B cell (primary cell): ENCODE results near the gene MAZ. TPM values are rescaled to one million over a fixed set of nuclear protein-coding genes. Genes with fewer than 3 reads are reported as not detected.

ENCODE experiments used
- ATAC-seq: fragments of 200-7000 bp; cut with Tn5 transposase; one replicate; pipeline ENCODE4 v1.10.0; 2021; ENCODE audit warnings: low read depth, mild to moderate bottlenecking, moderate number of reproducible peaks, moderate library complexity
- CTCF ChIA-PET: fragments of 350-600 bp; sonication (Branson Sonifier 250); formaldehyde crosslinking; loops from one replicate; lab custom pipeline; 2021; ENCODE audit warnings: antibody characterized with exemption, inconsistent platforms; lab: Charles Lee
- POLR2A ChIA-PET: fragments of 350-600 bp; sonication (Branson Sonifier 250); formaldehyde crosslinking; loops from one replicate; lab custom pipeline; 2021; ENCODE audit warnings: antibody characterized with exemption; lab: Charles Lee
- DNase-seq: peaks from one replicate; pipeline ENCODE4 v3.0.0; 2013
- H2AFZ ChIP-seq: 2 replicates; pipeline ENCODE4 v1.6.1; 2012; ENCODE audit warnings: mild to moderate bottlenecking, low read depth, low read length; ENCODE audit not compliant: insufficient read depth, poor library complexity, severe bottlenecking
- H3K27ac ChIP-seq, 2 donors: 1 replicate in 1 of 2; 2 replicates in 1 of 2; pipeline ENCODE4 v1.5.1; 2012 to 2013; ENCODE audit warnings: low read length in 2 of 2, mild to moderate bottlenecking in 2 of 2, moderate library complexity in 1 of 2
- H3K27me3 ChIP-seq, 4 experiments: fragments of 200-600 bp in 1 of 4; sonication (generic) in 1 of 4; replicated peaks in 1 of 4; 1 replicate in 2 of 4; 2 replicates in 2 of 4; pipeline versions ENCODE4 v1.6.1 to v1.7.0; 2013 to 2016; ENCODE audit warnings: low read length in 3 of 4, mild to moderate bottlenecking in 2 of 4, mixed read lengths in 1 of 4, moderate library complexity in 1 of 4; ENCODE audit not compliant: insufficient read depth in 4 of 4, control insufficient read depth in 3 of 4; ENCODE audit errors: control extremely low read depth in 1 of 4
- H3K36me3 ChIP-seq, 2 experiments: replicated peaks in 1 of 2; 1 replicate in 1 of 2; 2 replicates in 1 of 2; pipeline versions ENCODE4 v1.6.1 to v1.7.1; 2013; ENCODE audit warnings: low read length in 1 of 2; ENCODE audit not compliant: insufficient read depth in 2 of 2, control insufficient read depth in 1 of 2; ENCODE audit errors: control extremely low read depth in 1 of 2, extremely low read depth in 1 of 2
- H3K4me1 ChIP-seq, 2 donors: fragments of 200-600 bp in 1 of 2; sonication (generic) in 1 of 2; 1 replicate in 1 of 2; 2 replicates in 1 of 2; pipeline versions ENCODE4 v1.5.1 to v1.6.1; 2013 to 2017; ENCODE audit warnings: low read length in 2 of 2; ENCODE audit not compliant: control insufficient read depth in 2 of 2, insufficient read depth in 2 of 2
- H3K4me2 ChIP-seq: replicated peaks from 2 replicates; pipeline ENCODE3; 2012; ENCODE audit warnings: mild to moderate bottlenecking, low read depth, low read length; ENCODE audit not compliant: poor library complexity, severe bottlenecking
- H3K4me3 ChIP-seq, 5 experiments: fragments of 200-600 bp in 1 of 5; sonication (generic) in 1 of 5; 1 replicate in 3 of 5; 2 replicates in 2 of 5; pipeline versions ENCODE4 v1.5.1 to v1.7.0; 2011 to 2016; ENCODE audit warnings: low read length in 4 of 5, mild to moderate bottlenecking in 4 of 5, low read depth in 2 of 5, control low read depth in 1 of 5, moderate library complexity in 1 of 5; ENCODE audit not compliant: insufficient read depth in 1 of 5; ENCODE audit errors: control extremely low read depth in 1 of 5, extremely low read depth in 1 of 5
- H3K79me2 ChIP-seq: fragments of 200-600 bp; sonication (generic); one replicate; pipeline ENCODE4 v1.6.0; 2016; ENCODE audit warnings: low read length; ENCODE audit not compliant: control insufficient read depth, insufficient read depth
- H3K9ac ChIP-seq: fragments of 200-600 bp; sonication (generic); 2 replicates; pipeline ENCODE4 v1.6.1; 2017; ENCODE audit warnings: mild to moderate bottlenecking, low read length, moderate library complexity
- H3K9me3 ChIP-seq, 3 donors: one replicate each; pipeline versions ENCODE4 v1.6.1 to v1.7.1; 2013; ENCODE audit warnings: low read length in 2 of 3; ENCODE audit not compliant: control insufficient read depth in 2 of 3, insufficient read depth in 1 of 3; ENCODE audit errors: control extremely low read depth in 1 of 3
- H4K20me1 ChIP-seq: 2 replicates; pipeline ENCODE4 v1.6.0; 2012; ENCODE audit warnings: mild to moderate bottlenecking, low read length; ENCODE audit not compliant: insufficient read depth, control insufficient read depth, poor library complexity, severe bottlenecking
- H3K27ac Mint-ChIP-seq: one replicate; pipeline ENCODE4 v1.8.0; 2021; ENCODE audit warnings: mixed read lengths
- H3K27me3 Mint-ChIP-seq: one replicate; pipeline ENCODE4 v1.8.0; 2021; ENCODE audit warnings: mixed read lengths
- H3K4me1 Mint-ChIP-seq: one replicate; pipeline ENCODE4 v1.8.0; 2021; ENCODE audit warnings: mixed read lengths
- H3K4me3 Mint-ChIP-seq: one replicate; pipeline ENCODE4 v1.8.0; 2021; ENCODE audit warnings: mixed read lengths
- H3K9me3 Mint-ChIP-seq: one replicate; pipeline ENCODE4 v1.8.0; 2022; ENCODE audit warnings: mixed read lengths; ENCODE audit not compliant: insufficient read depth
- CTCF ChIP-seq: fragments of 200-600 bp; IDR thresholded peaks from one replicate; pipeline ENCODE4 v1.8.0; 2022; ENCODE audit warnings: antibody characterized with exemption, mild to moderate bottlenecking
- EZH2 ChIP-seq: IDR thresholded peaks from 2 replicates; pipeline ENCODE4 v1.6.1; 2012; ENCODE audit warnings: borderline replicate concordance, low read depth, mild to moderate bottlenecking, moderate library complexity, low read length; ENCODE audit not compliant: insufficient read depth, poor library complexity, severe bottlenecking
- WGBS: methylation state at CpG from one replicate; pipeline ENCODE4 v1.1.5; 2013; ENCODE audit warnings: missing lambda C conversion rate; ENCODE audit not compliant: insufficient coverage; 5-methylcytosine and 5-hydroxymethylcytosine counted together
- intact Hi-C: fragments of 100-400 bp; cut with micrococcal nuclease; formaldehyde crosslinking; loops from one replicate; pipeline ENCODE4 v1.10.0; 2022
- polyA plus RNA-seq: library from polyadenylated mRNA; depleted of rRNA; stranded (reverse); fragments of >200 nt; gene quantifications from 2 replicates; pipeline ENCODE4 v1.2.3, GENCODE V29; 2012
- total RNA-seq, 2 donors: library from RNA; stranded (reverse); fragments of 120-200 nt in 1 of 2; gene quantifications; 1 replicate in 1 of 2; 2 replicates in 1 of 2; pipeline versions ENCODE4 v1.2.3 to v1.2.4, GENCODE V29; 2013 to 2022

Gene MAZ
- total and polyA plus RNA-seq, 2 donors (not counting 1 experiment from before 2014, with no cell fraction given), result 170 to 198 TPM

- Histone ChIP-seq H3K36me3 (peaks cover 0 to 25% of the 10 kb centered on the region in 2 experiments), H3K79me2 (no peaks in the 10 kb centered on the region), H4K20me1 (no peaks in the 10 kb centered on the region), H3K4me3 (no peak overlapping the region), H3K4me1 (no peaks in the 10 kb centered on the region), H3K9me3 (no peaks in the 10 kb centered on the region), H3K4me2 (no peak overlapping the region), H3K27me3 (no peaks in the 10 kb centered on the region), H2AFZ (no peak overlapping the region), H3K9ac (no peak overlapping the region), H3K27ac (no peak overlapping the region)
- H3K9me3 Mint-ChIP-seq, result no peaks in the 10 kb centered on the region
- H3K27me3 Mint-ChIP-seq, result no peaks in the 10 kb centered on the region
- no peak overlapping the region for H3K27ac Mint-ChIP-seq
- POLR2A ChIA-PET, result interaction anchor here (1.7 kb wide), 1 partner anchor 42 kb away, joined by 10 read pairs; no protein-coding TSS in a partner anchor
- DNase-seq (no peak), ATAC-seq (no peak)
- 90% methylated on average over 3 of the region's 5 CpGs for WGBS
- no peak overlapping the region for H3K4me3 Mint-ChIP-seq
- TF ChIP-seq CTCF, result no peak
- TF ChIP-seq EZH2, result no peak
- intact Hi-C loops, result loop anchor here (2.0 kb wide), 1 partner anchor 29 kb away; the partner anchor contains the start of gene MVP
- H3K4me1 Mint-ChIP-seq, result no peaks in the 10 kb centered on the region
- CTCF ChIA-PET, result interaction anchor here (0.7 to 7.2 kb wide), 15 partner anchors 8 to 172 kb away, joined by 3 to 100 read pairs (median 7); partner anchors contain the start of genes MAZ, MVP and PRRT2
Measured at GRCh38 chr16:29849505-29849904, 43.2 kb downstream of the MAZ start.

GRCh38 chr16:29850998-29851397 lies 44.7 kb downstream of the MAZ start:
- POLR2A ChIA-PET, result interaction anchor here (0.6 kb wide), 1 partner anchor 39 kb away, joined by 3 read pairs; no protein-coding TSS in a partner anchor

More at GRCh38 chr16:29850998-29851397, 44.7 kb downstream of the MAZ start:
- Mint-ChIP-seq H3K9me3 (no peaks in the 10 kb centered on the region), H3K4me3 (no peak overlapping the region), H3K4me1 (no peaks in the 10 kb centered on the region), H3K27ac (no peak overlapping the region), H3K27me3 (no peaks in the 10 kb centered on the region)
- H3K9me3 ChIP-seq, result no peaks in the 10 kb centered on the region
- CTCF ChIA-PET, result interaction anchor here (0.8 to 7.2 kb wide), 4 partner anchors 43 to 150 kb away, joined by 3 to 100 read pairs (median 26); partner anchors contain the start of genes KIF22 and MAZ
- no peaks in the 10 kb centered on the region for H3K4me1 ChIP-seq
- WGBS, result no CpG with 5 or more reads among the region's 3 CpGs
- no peak overlapping the region for H3K4me2 ChIP-seq
- intact Hi-C loops, result no loop called here
- no peaks in the 10 kb centered on the region for H3K79me2 ChIP-seq
- no peak overlapping the region for H2AFZ ChIP-seq
- ATAC-seq (no peak), DNase-seq (no peak)
- no peak overlapping the region for H3K9ac ChIP-seq
- H3K27ac ChIP-seq, result no peak overlapping the region
- peaks cover 0 to 16% of the 10 kb centered on the region in 2 experiments for H3K36me3 ChIP-seq
- no peaks in the 10 kb centered on the region for H4K20me1 ChIP-seq
- TF ChIP-seq EZH2 (no peak), CTCF (no peak)
- H3K27me3 ChIP-seq, result no peaks in the 10 kb centered on the region
- no peak overlapping the region for H3K4me3 ChIP-seq
